ENCODE results near the gene RNASE8. TPM values are rescaled to one million over a fixed set of nuclear protein-coding genes. Genes with fewer than 3 reads are reported as not detected.

Gene RNASE8
- total and polyA plus RNA-seq, 12 donors = not detected

DNA sequence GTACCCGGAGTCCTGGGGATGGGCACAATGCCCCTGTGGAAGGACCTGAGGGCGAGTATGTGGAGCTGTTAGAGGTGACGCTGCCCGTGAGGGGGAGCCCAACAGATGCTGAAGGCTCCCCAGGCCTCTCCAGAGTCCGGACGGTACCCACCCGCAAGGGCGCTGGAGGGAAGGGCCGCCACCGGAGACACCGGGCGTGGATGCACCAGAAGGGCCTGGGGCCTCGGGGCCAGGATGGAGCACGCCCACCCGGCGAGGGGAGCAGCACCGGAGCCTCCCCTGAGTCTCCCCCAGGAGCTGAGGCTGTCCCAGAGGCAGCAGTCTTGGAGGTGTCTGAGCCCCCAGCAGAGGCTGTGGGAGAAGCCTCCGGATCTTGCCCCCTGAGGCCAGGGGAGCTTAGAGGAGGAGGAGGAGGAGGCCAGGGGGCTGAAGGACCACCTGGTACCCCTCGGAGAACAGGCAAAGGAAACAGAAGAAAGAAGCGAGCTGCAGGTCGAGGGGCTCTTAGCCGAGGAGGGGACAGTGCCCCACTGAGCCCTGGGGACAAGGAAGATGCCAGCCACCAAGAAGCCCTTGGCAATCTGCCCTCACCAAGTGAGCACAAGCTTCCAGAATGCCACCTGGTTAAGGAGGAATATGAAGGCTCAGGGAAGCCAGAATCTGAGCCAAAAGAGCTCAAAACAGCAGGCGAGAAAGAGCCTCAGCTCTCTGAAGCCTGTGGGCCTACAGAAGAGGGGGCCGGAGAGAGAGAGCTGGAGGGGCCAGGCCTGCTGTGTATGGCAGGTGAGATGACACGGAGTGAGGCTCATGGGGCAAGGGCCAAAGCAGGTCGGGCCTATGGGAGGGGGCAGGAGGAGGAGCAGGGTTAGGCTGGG, 17.0 kb downstream of the RNASE8 start:
- Histone ChIP-seq H3K9me3 (no peaks in the 10 kb centered on the region), H3K27me3 (peaks cover 0 to 3% (median 0%) of the 10 kb centered on the region in 7 donors), H3K4me1 (peaks cover 0 to 30% (median 19%) of the 10 kb centered on the region in 9 donors), H3K27ac (peak overlapping the region in 2 of 10 donors; percentile 26 to 43), H3K4me3 (no peak overlapping the region), H3K36me3 (peaks cover 0 to 70% (median 48%) of the 10 kb centered on the region in 9 donors)
- ATAC-seq (no peak), DNase-seq (no peak)
- WGBS, 2 donors = 90 to 92% methylated on average over 26 of the region's 26 CpGs
- TF ChIP-seq, protein P1, sequence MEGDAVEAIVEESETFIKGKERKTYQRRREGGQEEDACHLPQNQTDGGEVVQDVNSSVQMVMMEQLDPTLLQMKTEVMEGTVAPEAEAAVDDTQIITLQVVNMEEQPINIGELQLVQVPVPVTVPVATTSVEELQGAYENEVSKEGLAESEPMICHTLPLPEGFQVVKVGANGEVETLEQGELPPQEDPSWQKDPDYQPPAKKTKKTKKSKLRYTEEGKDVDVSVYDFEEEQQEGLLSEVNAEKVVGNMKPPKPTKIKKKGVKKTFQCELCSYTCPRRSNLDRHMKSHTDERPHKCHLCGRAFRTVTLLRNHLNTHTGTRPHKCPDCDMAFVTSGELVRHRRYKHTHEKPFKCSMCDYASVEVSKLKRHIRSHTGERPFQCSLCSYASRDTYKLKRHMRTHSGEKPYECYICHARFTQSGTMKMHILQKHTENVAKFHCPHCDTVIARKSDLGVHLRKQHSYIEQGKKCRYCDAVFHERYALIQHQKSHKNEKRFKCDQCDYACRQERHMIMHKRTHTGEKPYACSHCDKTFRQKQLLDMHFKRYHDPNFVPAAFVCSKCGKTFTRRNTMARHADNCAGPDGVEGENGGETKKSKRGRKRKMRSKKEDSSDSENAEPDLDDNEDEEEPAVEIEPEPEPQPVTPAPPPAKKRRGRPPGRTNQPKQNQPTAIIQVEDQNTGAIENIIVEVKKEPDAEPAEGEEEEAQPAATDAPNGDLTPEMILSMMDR (IDR thresholded peaks at IDR 0.05) = no peak
- intact Hi-C loops (cut with DNase I) = no loop called here

DNA sequence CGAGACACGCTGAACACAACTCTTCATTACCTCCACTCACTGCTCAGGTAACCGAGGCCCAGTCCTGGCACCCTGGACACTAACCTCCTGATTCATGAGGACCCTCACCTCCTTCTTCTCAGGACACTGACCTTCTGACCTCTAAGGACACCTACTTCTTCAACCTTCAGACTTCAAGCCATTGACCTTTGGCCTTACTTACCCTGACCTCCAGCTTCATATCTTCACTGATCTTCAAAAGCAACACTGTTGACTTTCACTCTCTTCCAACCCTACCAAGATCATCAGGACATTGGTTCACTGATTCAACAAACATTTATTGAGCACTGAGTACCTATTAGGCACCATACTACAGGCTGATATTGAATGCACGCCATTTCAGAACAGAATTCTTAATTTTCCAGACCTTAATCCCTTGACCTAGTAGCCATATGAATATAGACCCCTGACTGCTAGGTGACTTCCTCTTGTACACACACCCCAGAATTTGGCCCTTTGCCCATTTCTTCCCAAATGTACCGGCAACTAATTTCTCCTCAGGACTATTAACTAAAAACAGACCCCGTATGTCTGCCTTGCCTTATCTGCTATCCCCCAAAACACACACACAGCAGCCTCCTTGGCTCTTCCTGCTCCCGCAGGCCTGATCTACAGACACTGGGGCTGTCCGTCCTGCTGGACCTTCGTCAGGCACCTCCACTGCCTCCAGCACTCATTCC, 18.3 kb downstream of the RNASE8 start:
- ATAC-seq = no peak
- TF ChIP-seq, protein P1 (IDR thresholded peaks at IDR 0.05) = no peak
- H3K36me3 ChIP-seq = peaks cover 0 to 80% (median 55%) of the 10 kb centered on the region in 9 donors
- H3K4me1 ChIP-seq = peaks cover 0 to 27% (median 17%) of the 10 kb centered on the region in 9 donors
- no peak overlapping the region for H3K4me3 ChIP-seq
- H3K27ac ChIP-seq = no peak overlapping the region
- 88 to 89% methylated on average over 9 of the region's 9 CpGs for WGBS, 2 donors
- H3K9me3 ChIP-seq = no peaks in the 10 kb centered on the region
- DNase-seq = no peak
- H3K27me3 ChIP-seq = no peaks in the 10 kb centered on the region
- intact Hi-C loops (cut with DNase I) = no loop called here

DNA sequence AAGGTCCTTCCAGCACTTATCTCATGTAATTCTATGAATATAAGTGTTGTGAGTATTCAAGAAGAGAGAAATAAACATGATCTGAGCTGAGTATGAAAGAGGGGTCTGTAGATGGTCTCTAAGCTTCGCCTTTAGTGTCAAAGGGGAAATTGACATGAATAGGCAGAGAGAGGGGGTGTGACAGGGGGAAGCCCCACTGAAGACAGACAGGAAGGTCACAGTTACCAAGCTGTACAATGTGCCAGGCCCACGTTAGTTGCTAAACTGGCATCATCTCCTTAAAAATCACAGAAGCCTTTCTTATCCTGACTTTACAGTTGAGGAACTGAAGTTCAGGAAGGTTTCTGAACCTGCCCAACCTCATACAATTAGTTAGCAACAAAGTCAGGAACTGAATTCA, 20.1 kb downstream of the RNASE8 start:
- Histone ChIP-seq H3K4me1 (peaks cover 0 to 9% (median 5%) of the 10 kb centered on the region in 9 donors), H3K27ac (no peak overlapping the region), H3K9me3 (no peaks in the 10 kb centered on the region), H3K36me3 (peaks cover 0 to 98% (median 73%) of the 10 kb centered on the region in 9 donors), H3K4me3 (no peak overlapping the region), H3K27me3 (no peaks in the 10 kb centered on the region)
- WGBS, 2 donors = 79% methylated on average over 2 of the region's 2 CpGs
- TF ChIP-seq, protein P1 (IDR thresholded peaks at IDR 0.05) = no peak
- ATAC-seq (no peak), DNase-seq (no peak)
- intact Hi-C loops (cut with DNase I) = no loop called here

DNA sequence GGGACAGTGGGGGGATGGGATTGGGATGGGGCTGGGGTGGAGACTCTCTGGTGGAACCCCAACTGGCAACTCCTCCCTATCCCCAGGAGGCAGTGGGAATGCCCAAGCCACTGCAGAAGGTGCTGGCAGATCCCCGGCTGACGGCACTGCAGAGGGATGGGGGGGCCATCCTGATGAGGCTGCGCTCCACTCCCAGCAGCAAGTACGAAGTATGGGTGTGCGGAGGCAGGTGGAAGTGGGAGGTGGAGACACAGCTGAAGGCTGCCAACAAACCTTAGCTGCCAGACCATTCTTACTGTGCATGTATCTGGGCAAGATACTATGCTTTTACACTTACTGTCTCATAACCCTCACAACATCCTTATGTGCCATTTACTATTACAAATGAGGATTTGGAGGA, 20.7 kb downstream of the RNASE8 start:
- DNase-seq = no peak
- 88 to 90% methylated on average over 5 of the region's 5 CpGs for WGBS, 2 donors
- intact Hi-C loops (cut with DNase I) = no loop called here
- H3K27me3 ChIP-seq = no peaks in the 10 kb centered on the region
- no peak overlapping the region for H3K27ac ChIP-seq
- TF ChIP-seq, protein P1 (IDR thresholded peaks at IDR 0.05) = no peak
- H3K36me3 ChIP-seq = peaks cover 0 to 99% (median 77%) of the 10 kb centered on the region in 9 donors
- ATAC-seq = no peak
- no peaks in the 10 kb centered on the region for H3K9me3 ChIP-seq
- H3K4me1 ChIP-seq = peaks cover 0 to 4% (median 0%) of the 10 kb centered on the region in 9 donors
- H3K4me3 ChIP-seq = no peak overlapping the region
